Endothelial cell (in vitro differentiated cells): ENCODE results near the gene FLYWCH1. TPM values are rescaled to one million over a fixed set of nuclear protein-coding genes. Genes with fewer than 3 reads are reported as not detected.

Source experiments
- DNase-seq: peaks from one replicate; pipeline ENCODE4 v3.0.0; 2021; ENCODE audit warnings: low spot score
- H3K27ac Mint-ChIP-seq: one replicate; pipeline ENCODE4 v1.8.0; 2021; ENCODE audit warnings: mixed read lengths, inconsistent platforms; ENCODE audit not compliant: unreplicated experiment
- H3K27me3 Mint-ChIP-seq: one replicate; pipeline ENCODE4 v1.8.0; 2021; ENCODE audit warnings: mild to moderate bottlenecking, moderate library complexity, mixed read lengths, inconsistent platforms; ENCODE audit not compliant: unreplicated experiment
- H3K36me3 Mint-ChIP-seq: one replicate; pipeline ENCODE4 v1.8.0; 2021; ENCODE audit warnings: mild to moderate bottlenecking, low read depth, mixed read lengths, inconsistent platforms; ENCODE audit not compliant: unreplicated experiment
- H3K4me1 Mint-ChIP-seq: one replicate; pipeline ENCODE4 v1.8.0; 2021; ENCODE audit warnings: mild to moderate bottlenecking, mixed read lengths, inconsistent platforms; ENCODE audit not compliant: unreplicated experiment
- H3K4me3 Mint-ChIP-seq: one replicate; pipeline ENCODE4 v1.8.0; 2021; ENCODE audit warnings: mild to moderate bottlenecking, mixed read lengths, inconsistent platforms; ENCODE audit not compliant: unreplicated experiment
- H3K9me3 Mint-ChIP-seq: one replicate; pipeline ENCODE4 v1.8.0; 2021; ENCODE audit warnings: mixed read lengths, inconsistent platforms; ENCODE audit not compliant: unreplicated experiment
- total RNA-seq: library from RNA; stranded (reverse); fragmentation: NEBNext Ultra II Directional; extraction: Animal tissue kit (Norgen Biotek cat#: 25700); gene quantifications from one replicate; pipeline ENCODE4 v1.2.1, GENCODE V29; 2021; ENCODE audit not compliant: unreplicated experiment
- TF ChIP-seq, protein P1 (sequence below): fragments of 200-600 bp; sonication (generic); IDR thresholded peaks from one replicate; pipeline ENCODE4 v1.5.0; 2021; ENCODE audit warnings: antibody characterized with exemption; ENCODE audit not compliant: unreplicated experiment

FLYWCH1 gene
- total RNA-seq, 1 donor from 2014 or later, result 50.8 TPM

DNA sequence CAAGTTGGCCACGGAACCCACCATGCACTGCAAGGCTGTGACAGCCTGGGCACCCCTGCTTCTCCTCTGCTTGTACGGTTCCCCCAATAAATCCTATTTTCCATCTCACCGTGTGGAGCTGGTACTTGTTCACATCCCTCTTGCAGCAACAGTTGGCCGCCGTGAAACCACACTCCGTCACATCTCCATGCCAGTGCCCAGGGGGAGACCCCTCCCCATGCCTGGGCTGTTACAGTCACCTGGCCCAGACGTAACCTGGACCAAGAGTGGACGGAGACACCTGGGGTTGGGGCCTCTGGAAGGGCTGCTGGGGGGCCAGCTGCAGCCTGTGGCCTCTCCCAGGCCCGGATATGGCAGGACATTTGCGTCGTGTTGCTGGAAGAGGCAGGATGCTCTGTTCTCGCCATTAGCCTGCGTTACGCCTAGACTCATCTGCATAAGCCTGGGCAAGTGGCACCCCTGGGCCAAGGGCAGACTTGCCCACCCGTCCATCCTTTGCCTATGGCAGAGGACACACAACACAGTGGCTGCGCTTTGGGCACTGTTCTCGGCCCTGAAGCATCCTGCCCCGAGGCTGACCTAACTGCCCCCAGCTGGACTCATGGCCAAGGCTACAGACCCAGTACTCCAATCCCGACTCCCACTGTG is 38.1 kb downstream of the FLYWCH1 start:
- Mint-ChIP-seq H3K27me3 (peaks cover 11% of the 10 kb centered on the region), H3K4me1 (peaks cover 3% of the 10 kb centered on the region), H3K36me3 (peaks cover 12% of the 10 kb centered on the region), H3K9me3 (no peaks in the 10 kb centered on the region), H3K27ac (no peak overlapping the region), H3K4me3 (peak overlapping the region; percentile 6)
- TF ChIP-seq, protein P1, sequence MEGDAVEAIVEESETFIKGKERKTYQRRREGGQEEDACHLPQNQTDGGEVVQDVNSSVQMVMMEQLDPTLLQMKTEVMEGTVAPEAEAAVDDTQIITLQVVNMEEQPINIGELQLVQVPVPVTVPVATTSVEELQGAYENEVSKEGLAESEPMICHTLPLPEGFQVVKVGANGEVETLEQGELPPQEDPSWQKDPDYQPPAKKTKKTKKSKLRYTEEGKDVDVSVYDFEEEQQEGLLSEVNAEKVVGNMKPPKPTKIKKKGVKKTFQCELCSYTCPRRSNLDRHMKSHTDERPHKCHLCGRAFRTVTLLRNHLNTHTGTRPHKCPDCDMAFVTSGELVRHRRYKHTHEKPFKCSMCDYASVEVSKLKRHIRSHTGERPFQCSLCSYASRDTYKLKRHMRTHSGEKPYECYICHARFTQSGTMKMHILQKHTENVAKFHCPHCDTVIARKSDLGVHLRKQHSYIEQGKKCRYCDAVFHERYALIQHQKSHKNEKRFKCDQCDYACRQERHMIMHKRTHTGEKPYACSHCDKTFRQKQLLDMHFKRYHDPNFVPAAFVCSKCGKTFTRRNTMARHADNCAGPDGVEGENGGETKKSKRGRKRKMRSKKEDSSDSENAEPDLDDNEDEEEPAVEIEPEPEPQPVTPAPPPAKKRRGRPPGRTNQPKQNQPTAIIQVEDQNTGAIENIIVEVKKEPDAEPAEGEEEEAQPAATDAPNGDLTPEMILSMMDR, result no peak
- no peak for DNase-seq

GRCh38 chr16:2950353-2950724 is 38.6 kb downstream of the FLYWCH1 start:
- Mint-ChIP-seq H3K36me3 (peaks cover 12% of the 10 kb centered on the region), H3K4me1 (peaks cover 3% of the 10 kb centered on the region), H3K27ac (no peak overlapping the region), H3K27me3 (peaks cover 11% of the 10 kb centered on the region), H3K4me3 (no peak overlapping the region), H3K9me3 (no peaks in the 10 kb centered on the region)
- TF ChIP-seq, protein P1, result no peak
- DNase-seq, result no peak

DNA sequence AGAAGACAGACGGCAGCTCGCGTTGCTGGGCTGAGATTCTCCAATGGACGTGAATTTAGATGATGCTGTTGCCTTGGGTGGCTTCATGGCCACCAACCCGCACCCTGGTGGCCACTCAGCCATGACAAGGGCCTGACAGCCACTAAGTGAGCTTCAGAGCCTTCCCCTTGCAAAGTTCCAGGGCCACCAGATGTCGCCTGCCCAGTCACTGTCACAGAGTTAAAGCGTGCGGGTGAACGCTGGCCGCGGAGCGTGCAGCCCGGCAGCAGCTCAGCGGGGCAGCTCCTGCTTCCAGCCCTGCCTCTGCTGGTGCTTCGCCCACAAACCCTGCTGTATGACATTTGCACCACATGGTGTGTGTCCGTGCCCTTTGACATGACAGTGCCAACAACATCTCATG is 39.0 kb downstream of the FLYWCH1 start:
- TF ChIP-seq, protein P1, result no peak
- Mint-ChIP-seq H3K9me3 (no peaks in the 10 kb centered on the region), H3K27me3 (peaks cover 11% of the 10 kb centered on the region), H3K4me1 (peaks cover 3% of the 10 kb centered on the region), H3K36me3 (peaks cover 12% of the 10 kb centered on the region), H3K27ac (no peak overlapping the region), H3K4me3 (no peak overlapping the region)
- no peak for DNase-seq

- Mint-ChIP-seq H3K27ac (no peak overlapping the region), H3K4me3 (no peak overlapping the region), H3K4me1 (peaks cover 8% of the 10 kb centered on the region), H3K27me3 (peaks cover 11% of the 10 kb centered on the region), H3K9me3 (no peaks in the 10 kb centered on the region), H3K36me3 (peaks cover 4% of the 10 kb centered on the region)
- TF ChIP-seq, protein P1, result no peak
- DNase-seq, result no peak
Measured at GRCh38 chr16:2952679-2953078, 40.9 kb downstream of the FLYWCH1 start.

- Mint-ChIP-seq H3K27ac (no peak overlapping the region), H3K4me3 (no peak overlapping the region), H3K9me3 (no peaks in the 10 kb centered on the region), H3K27me3 (peaks cover 9% of the 10 kb centered on the region), H3K4me1 (peaks cover 8% of the 10 kb centered on the region), H3K36me3 (no peaks in the 10 kb centered on the region)
- TF ChIP-seq, protein P1, result no peak
- no peak for DNase-seq
Measured at GRCh38 chr16:2953706-2954627, 42.2 kb downstream of the FLYWCH1 start.
